Neural cell (in vitro differentiated cells): ENCODE results near the gene STXBP1.

ENCODE experiments used
- CTCF ChIP-seq: fragments of 450-650 bp; IDR thresholded peaks from 2 replicates; pipeline ENCODE4 v1.5.1; 2014; ENCODE audit warnings: antibody characterized with exemption, mild to moderate bottlenecking, moderate library complexity; ENCODE audit not compliant: poor library complexity, severe bottlenecking
- EP300 ChIP-seq: fragments of 450-650 bp; conservative IDR thresholded peaks from 2 replicates; pipeline ENCODE4 v1.6.1; 2014; ENCODE audit warnings: antibody characterized with exemption, mild to moderate bottlenecking, moderate library complexity; ENCODE audit not compliant: poor library complexity, severe bottlenecking
- EZH2 ChIP-seq: fragments of 200-600, 300-800 bp; shearing (Covaris generic), sonication (generic); IDR thresholded peaks from 2 replicates; pipeline ENCODE4 v1.6.1; 2014; ENCODE audit warnings: antibody characterized with exemption, low read length, borderline replicate concordance, mild to moderate bottlenecking; ENCODE audit not compliant: insufficient read depth, poor library complexity, severe bottlenecking
- MXI1 ChIP-seq: fragments of 450-650 bp; conservative IDR thresholded peaks from 2 replicates; pipeline ENCODE4 v1.6.1; 2014; ENCODE audit warnings: antibody characterized with exemption, mild to moderate bottlenecking; ENCODE audit not compliant: poor library complexity, severe bottlenecking
- POLR2AphosphoS5 ChIP-seq: IDR thresholded peaks from 2 replicates; pipeline ENCODE4 v1.6.1; 2012
- RAD21 ChIP-seq: fragments of 450-650 bp; conservative IDR thresholded peaks from 2 replicates; pipeline ENCODE4 v1.6.1; 2014; ENCODE audit warnings: antibody characterized with exemption, mild to moderate bottlenecking, moderate library complexity
- REST ChIP-seq: IDR thresholded peaks from 2 replicates; pipeline ENCODE4 v1.6.1; 2012; ENCODE audit warnings: borderline replicate concordance
- SMC3 ChIP-seq: fragments of 450-650 bp; conservative IDR thresholded peaks from 2 replicates; pipeline ENCODE4 v1.6.1; 2014; ENCODE audit warnings: antibody characterized with exemption, mild to moderate bottlenecking, moderate library complexity; ENCODE audit not compliant: poor library complexity
- TAF1 ChIP-seq: IDR thresholded peaks from 2 replicates; pipeline ENCODE4 v1.6.1; 2012; ENCODE audit warnings: low read depth

GRCh38 chr9:127603226-127603625 is 8.9 kb upstream of the STXBP1 start:
- TF ChIP-seq EP300 (no peak), TAF1 (no peak), CTCF (no peak), REST (no peak), EZH2 (no peak), RAD21 (no peak), SMC3 (no peak), POLR2AphosphoS5 (no peak), MXI1 (no peak)
